HepG2 (cell line): ENCODE measurements around the gene CLP1. TPM values are rescaled to one million over a fixed set of nuclear protein-coding genes. Genes with fewer than 3 reads are reported as not detected.

Source experiments
- ARNT2 ChIP-seq: sonication (generic); formaldehyde crosslinking; IDR thresholded peaks from 2 replicates; pipeline ENCODE4 v1.8.0; 2022; ENCODE audit warnings: mild to moderate bottlenecking, low read depth, missing genetic modification reagents, moderate library complexity
- FIP1L1 ChIP-seq: fragments of 200-400 bp; formaldehyde crosslinking; IDR thresholded peaks from 2 replicates; pipeline ENCODE4 v1.6.1; 2018; ENCODE audit warnings: low read depth, mild to moderate bottlenecking, low read length, moderate library complexity, borderline replicate concordance; ENCODE audit not compliant: insufficient read depth
- FOXA3 ChIP-seq: IDR thresholded peaks from 2 replicates; pipeline ENCODE4 v1.6.1; 2016; ENCODE audit warnings: missing genetic modification reagents, missing compliant biosample characterization
- GATAD1 ChIP-seq: IDR thresholded peaks from 2 replicates; pipeline ENCODE4 v1.6.1; 2016; ENCODE audit warnings: missing genetic modification reagents, missing compliant biosample characterization
- KDM6A ChIP-seq: IDR thresholded peaks from 2 replicates; pipeline ENCODE4 v1.6.1; 2016; ENCODE audit warnings: low read depth
- MAF1 ChIP-seq: sonication (generic); formaldehyde crosslinking; IDR thresholded peaks from 2 replicates; pipeline ENCODE4 v1.5.0; 2020; ENCODE audit warnings: missing genetic modification reagents, borderline replicate concordance
- NFIC ChIP-seq: IDR thresholded peaks from 2 replicates; pipeline ENCODE4 v1.6.1; 2012; ENCODE audit warnings: mild to moderate bottlenecking, low read length, inconsistent platforms
- NFKB2 ChIP-seq: sonication (generic); formaldehyde crosslinking; IDR thresholded peaks from 2 replicates; pipeline ENCODE4 v1.4.0; 2020; ENCODE audit warnings: missing genetic modification reagents, borderline replicate concordance
- NFKBIZ ChIP-seq: IDR thresholded peaks from 2 replicates; pipeline ENCODE4 v1.6.1; 2018; ENCODE audit warnings: missing genetic modification reagents, missing compliant biosample characterization
- ONECUT2 ChIP-seq: sonication (generic); formaldehyde crosslinking; IDR thresholded peaks from 2 replicates; pipeline ENCODE4 v1.4.0; 2020; ENCODE audit warnings: missing genetic modification reagents
- TAF1 ChIP-seq: sonication (generic); formaldehyde crosslinking; IDR thresholded peaks from 2 replicates; pipeline ENCODE4 v1.4.0; 2020; ENCODE audit warnings: missing genetic modification reagents
- ZNF430 ChIP-seq: sonication (generic); formaldehyde crosslinking; IDR thresholded peaks from 2 replicates; pipeline ENCODE4 v1.9.0; 2021; ENCODE audit warnings: mild to moderate bottlenecking, missing genetic modification reagents
- ZNF839 ChIP-seq: sonication (generic); formaldehyde crosslinking; IDR thresholded peaks from 2 replicates; pipeline ENCODE4 v1.4.0; 2020; ENCODE audit warnings: missing genetic modification reagents, mild to moderate bottlenecking, borderline replicate concordance
- polyA plus RNA-seq, 8 experiments: library from polyadenylated mRNA; depleted of rRNA in 3 of 8; stranded (reverse) in 7 of 8; unstranded in 1 of 8; fragments of >200 nt; fragmentation: Illumina TruSeq in 4 of 8; extraction: Trizol in 4 of 8; gene quantifications; 2 replicates each; pipeline versions ENCODE4 v1.2.1 to v1.2.3, GENCODE V29; 2011 to 2016; ENCODE audit warnings: low read depth in 4 of 8, missing spikeins in 1 of 8, mixed read lengths in 1 of 8; ENCODE audit not compliant: insufficient read depth in 1 of 8
- total RNA-seq, 5 experiments: library from RNA; depleted of rRNA; stranded (reverse); fragments of >200 nt; fragmentation: Illumina TruSeq; extraction: Trizol; gene quantifications; 2 replicates each; pipeline ENCODE4 v1.2.3, GENCODE V29; 2016; ENCODE audit warnings: low read depth in 1 of 5
- TF ChIP-seq, protein P1 (sequence below), 2 experiments: sonication (generic) in 1 of 2; formaldehyde crosslinking in 1 of 2; IDR thresholded peaks; 2 replicates each; pipeline versions ENCODE4 v1.4.0 to v1.6.1; 2016 to 2020; ENCODE audit warnings: borderline replicate concordance in 1 of 2, low read depth in 1 of 2, mild to moderate bottlenecking in 1 of 2, missing genetic modification reagents in 1 of 2
- TF ChIP-seq, protein P2 (sequence below): sonication (generic); formaldehyde crosslinking; IDR thresholded peaks from 2 replicates; pipeline ENCODE4 v1.8.1; 2023; ENCODE audit warnings: mild to moderate bottlenecking, inconsistent platforms, moderate library complexity, missing genetic modification reagents, borderline replicate concordance
- TF ChIP-seq, protein P3 (sequence below): sonication (generic); formaldehyde crosslinking; IDR thresholded peaks from 2 replicates; pipeline ENCODE4 v1.4.0; 2020; ENCODE audit warnings: missing genetic modification reagents
- TF ChIP-seq, protein P4 (sequence below): sonication (generic); formaldehyde crosslinking; IDR thresholded peaks from 2 replicates; pipeline ENCODE4 v1.5.0; 2020; ENCODE audit warnings: missing genetic modification reagents, mild to moderate bottlenecking, borderline replicate concordance
- TF ChIP-seq, protein P5 (sequence below): IDR thresholded peaks from 2 replicates; pipeline ENCODE4 v1.6.1; 2016

Gene CLP1
- total and polyA plus RNA-seq, 2 of the 13 experiments (the other 11 are each of a cell fraction or from before 2014, with no cell fraction given) = 14.6 to 24.8 TPM

DNA sequence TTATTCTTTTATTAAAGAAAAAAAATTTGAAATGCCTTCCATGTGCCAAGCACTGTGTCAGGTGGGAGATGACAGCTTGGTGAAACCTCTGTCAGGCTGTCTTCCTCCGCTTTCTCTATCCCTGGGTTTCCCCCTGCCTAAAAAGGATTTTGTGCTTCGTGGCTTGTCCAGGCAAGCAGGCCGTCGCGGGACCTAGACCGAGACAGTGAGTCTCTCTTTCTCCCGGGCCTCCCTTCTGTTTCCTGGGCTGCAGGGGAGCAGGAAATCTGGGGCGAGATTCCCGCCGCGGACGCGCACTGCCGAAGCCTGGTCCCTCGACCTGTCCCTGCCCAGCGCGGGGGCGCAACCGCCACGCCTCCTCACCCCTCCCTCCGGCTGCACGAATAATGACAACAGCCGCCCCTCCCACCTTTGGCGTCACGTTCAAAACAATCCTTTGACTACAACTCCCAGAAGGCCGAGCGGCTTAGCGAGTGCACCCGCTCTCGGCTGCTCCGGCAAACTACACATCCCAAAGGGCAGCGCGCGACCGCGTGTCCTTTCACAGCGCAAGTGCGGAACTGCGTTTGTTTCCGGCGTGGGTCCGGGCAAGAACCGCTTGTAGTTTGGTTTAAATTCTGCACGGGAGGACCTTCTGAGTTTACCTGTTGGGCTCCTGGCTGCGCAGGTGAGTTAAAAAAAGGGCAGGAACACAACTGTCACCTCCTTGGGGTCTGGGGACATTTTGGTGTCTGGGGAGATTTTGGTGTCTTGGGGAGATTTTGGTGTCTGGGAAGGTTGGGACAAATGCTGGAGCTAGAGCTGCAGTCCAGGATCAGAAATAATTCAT, at the start of gene CLP1 (continued):
- TF ChIP-seq, protein P1, sequence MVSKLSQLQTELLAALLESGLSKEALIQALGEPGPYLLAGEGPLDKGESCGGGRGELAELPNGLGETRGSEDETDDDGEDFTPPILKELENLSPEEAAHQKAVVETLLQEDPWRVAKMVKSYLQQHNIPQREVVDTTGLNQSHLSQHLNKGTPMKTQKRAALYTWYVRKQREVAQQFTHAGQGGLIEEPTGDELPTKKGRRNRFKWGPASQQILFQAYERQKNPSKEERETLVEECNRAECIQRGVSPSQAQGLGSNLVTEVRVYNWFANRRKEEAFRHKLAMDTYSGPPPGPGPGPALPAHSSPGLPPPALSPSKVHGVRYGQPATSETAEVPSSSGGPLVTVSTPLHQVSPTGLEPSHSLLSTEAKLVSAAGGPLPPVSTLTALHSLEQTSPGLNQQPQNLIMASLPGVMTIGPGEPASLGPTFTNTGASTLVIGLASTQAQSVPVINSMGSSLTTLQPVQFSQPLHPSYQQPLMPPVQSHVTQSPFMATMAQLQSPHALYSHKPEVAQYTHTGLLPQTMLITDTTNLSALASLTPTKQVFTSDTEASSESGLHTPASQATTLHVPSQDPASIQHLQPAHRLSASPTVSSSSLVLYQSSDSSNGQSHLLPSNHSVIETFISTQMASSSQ (IDR thresholded peaks at IDR 0.05; ENCODE audit: low read depth) = 0 out of 2 replicates have a peak, but pooled peaks have one; percentile 13
- TF ChIP-seq, protein P1 (CRISPR knock-in tag; IDR thresholded peaks at IDR 0.05; ENCODE audit: borderline replicate concordance) = peak; percentile 74
- TF ChIP-seq MAF1 (CRISPR knock-in tag) = 0 out of 2 replicates have a peak, but pooled peaks have one; percentile 47
- TF ChIP-seq GATAD1 (CRISPR knock-in tag) = peak; percentile 95
- TF ChIP-seq KDM6A (CRISPR knock-in tag) = no peak
- TF ChIP-seq, protein P2, sequence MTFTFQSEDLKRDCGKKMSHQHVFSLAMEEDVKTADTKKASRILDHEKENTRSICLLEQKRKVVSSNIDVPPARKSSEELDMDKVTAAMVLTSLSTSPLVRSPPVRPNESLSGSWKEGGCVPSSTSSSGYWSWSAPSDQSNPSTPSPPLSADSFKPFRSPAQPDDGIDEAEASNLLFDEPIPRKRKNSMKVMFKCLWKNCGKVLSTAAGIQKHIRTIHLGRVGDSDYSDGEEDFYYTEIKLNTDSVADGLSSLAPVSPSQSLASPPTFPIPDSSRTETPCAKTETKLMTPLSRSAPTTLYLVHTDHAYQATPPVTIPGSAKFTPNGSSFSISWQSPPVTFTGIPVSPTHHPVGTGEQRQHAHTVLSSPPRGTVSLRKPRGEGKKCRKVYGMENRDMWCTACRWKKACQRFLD (CRISPR knock-in tag) = peak; percentile 58; the same call in 1 of the 2 replicates
- TF ChIP-seq FOXA3 = peak; percentile 72
- TF ChIP-seq FIP1L1 = no peak
- TF ChIP-seq, protein P3, sequence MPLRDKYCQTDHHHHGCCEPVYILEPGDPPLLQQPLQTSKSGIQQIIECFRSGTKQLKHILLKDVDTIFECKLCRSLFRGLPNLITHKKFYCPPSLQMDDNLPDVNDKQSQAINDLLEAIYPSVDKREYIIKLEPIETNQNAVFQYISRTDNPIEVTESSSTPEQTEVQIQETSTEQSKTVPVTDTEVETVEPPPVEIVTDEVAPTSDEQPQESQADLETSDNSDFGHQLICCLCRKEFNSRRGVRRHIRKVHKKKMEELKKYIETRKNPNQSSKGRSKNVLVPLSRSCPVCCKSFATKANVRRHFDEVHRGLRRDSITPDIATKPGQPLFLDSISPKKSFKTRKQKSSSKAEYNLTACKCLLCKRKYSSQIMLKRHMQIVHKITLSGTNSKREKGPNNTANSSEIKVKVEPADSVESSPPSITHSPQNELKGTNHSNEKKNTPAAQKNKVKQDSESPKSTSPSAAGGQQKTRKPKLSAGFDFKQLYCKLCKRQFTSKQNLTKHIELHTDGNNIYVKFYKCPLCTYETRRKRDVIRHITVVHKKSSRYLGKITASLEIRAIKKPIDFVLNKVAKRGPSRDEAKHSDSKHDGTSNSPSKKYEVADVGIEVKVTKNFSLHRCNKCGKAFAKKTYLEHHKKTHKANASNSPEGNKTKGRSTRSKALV = peak; percentile 93
- TF ChIP-seq, protein P4, sequence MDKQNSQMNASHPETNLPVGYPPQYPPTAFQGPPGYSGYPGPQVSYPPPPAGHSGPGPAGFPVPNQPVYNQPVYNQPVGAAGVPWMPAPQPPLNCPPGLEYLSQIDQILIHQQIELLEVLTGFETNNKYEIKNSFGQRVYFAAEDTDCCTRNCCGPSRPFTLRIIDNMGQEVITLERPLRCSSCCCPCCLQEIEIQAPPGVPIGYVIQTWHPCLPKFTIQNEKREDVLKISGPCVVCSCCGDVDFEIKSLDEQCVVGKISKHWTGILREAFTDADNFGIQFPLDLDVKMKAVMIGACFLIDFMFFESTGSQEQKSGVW (CRISPR knock-in tag) = no peak
- peak; percentile 67; the same call in 1 of the 2 replicates for TF ChIP-seq ARNT2
- peak; percentile 62; the same call in 1 of the 2 replicates for TF ChIP-seq ZNF430
- TF ChIP-seq ZNF839 (CRISPR knock-in tag) = no peak
- no peak for TF ChIP-seq NFIC
- TF ChIP-seq ONECUT2 = no peak
- no peak for TF ChIP-seq NFKBIZ (CRISPR knock-in tag)
- TF ChIP-seq, protein P5, sequence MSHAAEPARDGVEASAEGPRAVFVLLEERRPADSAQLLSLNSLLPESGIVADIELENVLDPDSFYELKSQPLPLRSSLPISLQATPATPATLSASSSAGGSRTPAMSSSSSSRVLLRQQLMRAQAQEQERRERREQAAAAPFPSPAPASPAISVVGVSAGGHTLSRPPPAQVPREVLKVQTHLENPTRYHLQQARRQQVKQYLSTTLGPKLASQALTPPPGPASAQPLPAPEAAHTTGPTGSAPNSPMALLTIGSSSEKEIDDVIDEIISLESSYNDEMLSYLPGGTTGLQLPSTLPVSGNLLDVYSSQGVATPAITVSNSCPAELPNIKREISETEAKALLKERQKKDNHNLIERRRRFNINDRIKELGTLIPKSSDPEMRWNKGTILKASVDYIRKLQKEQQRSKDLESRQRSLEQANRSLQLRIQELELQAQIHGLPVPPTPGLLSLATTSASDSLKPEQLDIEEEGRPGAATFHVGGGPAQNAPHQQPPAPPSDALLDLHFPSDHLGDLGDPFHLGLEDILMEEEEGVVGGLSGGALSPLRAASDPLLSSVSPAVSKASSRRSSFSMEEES = peak; percentile 82
- peak; percentile 55; the same call in 1 of the 2 replicates for TF ChIP-seq NFKB2
- TF ChIP-seq TAF1 (CRISPR knock-in tag) = peak; percentile 75
